WTC11 (cell line): Measurements from ENCODE around the gene ESYT1. TPM values are rescaled to one million over a fixed set of nuclear protein-coding genes. Genes with fewer than 3 reads are reported as not detected.

ENCODE experiments used
- ATF1 ChIP-seq: sonication (generic); formaldehyde crosslinking; IDR thresholded peaks from 2 replicates; pipeline ENCODE4 v1.8.1; 2023; ENCODE audit warnings: mild to moderate bottlenecking, moderate library complexity, missing genetic modification reagents
- ATF2 ChIP-seq: sonication (generic); formaldehyde crosslinking; IDR thresholded peaks from 2 replicates; pipeline ENCODE4 v1.8.1; 2022; ENCODE audit warnings: low read depth, missing genetic modification reagents, borderline replicate concordance
- ATF3 ChIP-seq: sonication (generic); formaldehyde crosslinking; conservative IDR thresholded peaks from 2 replicates; pipeline ENCODE4 v1.8.1; 2022; ENCODE audit warnings: mild to moderate bottlenecking, missing genetic modification reagents
- CBFB ChIP-seq: sonication (generic); formaldehyde crosslinking; IDR thresholded peaks from 2 replicates; pipeline ENCODE4 v1.8.1; 2022; ENCODE audit warnings: mild to moderate bottlenecking, low read depth, missing genetic modification reagents
- CREM ChIP-seq: sonication (generic); formaldehyde crosslinking; IDR thresholded peaks from 2 replicates; pipeline ENCODE4 v1.8.1; 2022; ENCODE audit warnings: mild to moderate bottlenecking, missing genetic modification reagents, moderate library complexity
- CTCF ChIP-seq: fragments of 200-600 bp; IDR thresholded peaks from 2 replicates; pipeline ENCODE4 v1.8.0; 2022; ENCODE audit warnings: antibody characterized with exemption
- E2F1 ChIP-seq: sonication (generic); formaldehyde crosslinking; IDR thresholded peaks from 2 replicates; pipeline ENCODE4 v1.8.0; 2022; ENCODE audit warnings: mild to moderate bottlenecking, missing genetic modification reagents
- E2F5 ChIP-seq: sonication (generic); formaldehyde crosslinking; IDR thresholded peaks from 2 replicates; pipeline ENCODE4 v1.8.1; 2022; ENCODE audit warnings: mild to moderate bottlenecking, moderate library complexity, missing genetic modification reagents
- EMX1 ChIP-seq: fragments of 250-450 bp; sonication (Bioruptor Pico); IDR thresholded peaks from 2 replicates; pipeline ENCODE4 v1.8.0; 2021; ENCODE audit warnings: mild to moderate bottlenecking
- ESRRA ChIP-seq: sonication (generic); formaldehyde crosslinking; IDR thresholded peaks from 2 replicates; pipeline ENCODE4 v1.8.1; 2022; ENCODE audit warnings: mild to moderate bottlenecking, missing genetic modification reagents, borderline replicate concordance
- FOXP1 ChIP-seq: sonication (generic); formaldehyde crosslinking; IDR thresholded peaks from 2 replicates; pipeline ENCODE4 v1.8.0; 2022; ENCODE audit warnings: missing genetic modification reagents, mild to moderate bottlenecking, moderate library complexity, borderline replicate concordance
- GABPB1 ChIP-seq: sonication (generic); formaldehyde crosslinking; IDR thresholded peaks from 2 replicates; pipeline ENCODE4 v1.8.1; 2023; ENCODE audit warnings: mild to moderate bottlenecking, missing genetic modification reagents
- GTF2I ChIP-seq: fragments of 250-450 bp; sonication (Bioruptor Pico); conservative IDR thresholded peaks from 2 replicates; pipeline ENCODE4 v1.4.0; 2021; ENCODE audit warnings: mild to moderate bottlenecking
- JAZF1 ChIP-seq: fragments of 250-450 bp; sonication (Bioruptor Pico); IDR thresholded peaks from 2 replicates; pipeline ENCODE4 v1.9.0; 2021; ENCODE audit warnings: moderate library complexity, mild to moderate bottlenecking, inconsistent platforms
- JUN ChIP-seq: sonication (generic); formaldehyde crosslinking; IDR thresholded peaks from 2 replicates; pipeline ENCODE4 v1.8.0; 2023; ENCODE audit warnings: mild to moderate bottlenecking, missing genetic modification reagents
- MLX ChIP-seq: sonication (generic); formaldehyde crosslinking; IDR thresholded peaks from 2 replicates; pipeline ENCODE4 v1.8.1; 2023; ENCODE audit warnings: mild to moderate bottlenecking, missing genetic modification reagents, moderate library complexity
- NR1H2 ChIP-seq: sonication (generic); formaldehyde crosslinking; IDR thresholded peaks from 2 replicates; pipeline ENCODE4 v1.9.0; 2021; ENCODE audit warnings: mild to moderate bottlenecking, moderate library complexity, missing genetic modification reagents
- RORB ChIP-seq: fragments of 250-450 bp; sonication (Bioruptor Pico); IDR thresholded peaks from 2 replicates; pipeline ENCODE4 v1.9.0; 2021; ENCODE audit warnings: mild to moderate bottlenecking
- SMAD4 ChIP-seq: sonication (generic); formaldehyde crosslinking; IDR thresholded peaks from 2 replicates; pipeline ENCODE4 v1.8.0; 2022; ENCODE audit warnings: mild to moderate bottlenecking, missing genetic modification reagents
- STAT6 ChIP-seq: sonication (generic); formaldehyde crosslinking; conservative IDR thresholded peaks from 2 replicates; pipeline ENCODE4 v1.8.1; 2023; ENCODE audit warnings: mild to moderate bottlenecking, low read depth, missing genetic modification reagents, moderate library complexity
- TEAD1 ChIP-seq: sonication (generic); formaldehyde crosslinking; IDR thresholded peaks from 2 replicates; pipeline ENCODE4 v1.8.0; 2022; ENCODE audit warnings: mild to moderate bottlenecking, missing genetic modification reagents
- TEAD4 ChIP-seq: sonication (generic); formaldehyde crosslinking; IDR thresholded peaks from 2 replicates; pipeline ENCODE4 v1.8.0; 2022; ENCODE audit warnings: mild to moderate bottlenecking, missing genetic modification reagents
- TP53 ChIP-seq: sonication (generic); formaldehyde crosslinking; IDR thresholded peaks from 2 replicates; pipeline ENCODE4 v1.8.1; 2023; ENCODE audit warnings: mild to moderate bottlenecking, missing genetic modification reagents
- USF1 ChIP-seq: sonication (generic); formaldehyde crosslinking; IDR thresholded peaks from 2 replicates; pipeline ENCODE4 v1.8.0; 2022; ENCODE audit warnings: mild to moderate bottlenecking, missing genetic modification reagents
- ZNF219 ChIP-seq: sonication (generic); formaldehyde crosslinking; IDR thresholded peaks from 2 replicates; pipeline ENCODE4 v1.8.0; 2023; ENCODE audit warnings: missing genetic modification reagents, mild to moderate bottlenecking, borderline replicate concordance
- ZNF396 ChIP-seq: fragments of 250-450 bp; sonication (Bioruptor Pico); IDR thresholded peaks from 2 replicates; pipeline ENCODE4 v1.8.0; 2021; ENCODE audit warnings: mild to moderate bottlenecking, moderate library complexity, borderline replicate concordance
- ZNF512 ChIP-seq: sonication (generic); formaldehyde crosslinking; IDR thresholded peaks from 2 replicates; pipeline ENCODE4 v1.8.1; 2022; ENCODE audit warnings: missing genetic modification reagents, borderline replicate concordance
- total RNA-seq: library from RNA; stranded (reverse); gene quantifications from 3 replicates; pipeline ENCODE4 v1.2.3, GENCODE V29; 2021

ESYT1 gene
- total RNA-seq, 1 experiment from 2014 or later, result 80.1 TPM

GRCh38 chr12:56116267-56117081 lies 11.6 kb upstream of the ESYT1 start, which contains the start of gene RPL41 (continued):
- TF ChIP-seq FOXP1 (0 out of 2 replicates have a peak, but pooled peaks have one; percentile 31), NR1H2 (CRISPR knock-in tag) (no peak), ESRRA (CRISPR knock-in tag) (no peak), SMAD4 (CRISPR knock-in tag) (no peak), GABPB1 (peak; percentile 77), USF1 (CRISPR knock-in tag) (peak; percentile 60; the same call in 1 of the 2 replicates), CBFB (CRISPR knock-in tag) (no peak), E2F1 (CRISPR knock-in tag) (0 out of 2 replicates have a peak, but pooled peaks have one; percentile 31), JUN (CRISPR knock-in tag) (peak; percentile 66; the same call in 1 of the 2 replicates), E2F5 (CRISPR knock-in tag) (0 out of 2 replicates have a peak, but pooled peaks have one; percentile 10), JAZF1 (CRISPR knock-in tag) (no peak), ATF3 (CRISPR knock-in tag) (no peak), TEAD1 (CRISPR knock-in tag) (peak; percentile 88), EMX1 (CRISPR knock-in tag) (peak; percentile 85), ATF1 (CRISPR knock-in tag) (no peak), CREM (CRISPR knock-in tag) (peak; percentile 94), GTF2I (CRISPR knock-in tag) (no peak), ZNF396 (CRISPR knock-in tag) (no peak), ZNF512 (CRISPR knock-in tag) (no peak; the same call in 1 of the 2 replicates), ATF2 (CRISPR knock-in tag) (no peak), STAT6 (CRISPR knock-in tag) (no peak), ZNF219 (CRISPR knock-in tag) (no peak), RORB (CRISPR knock-in tag) (0 out of 2 replicates have a peak, but pooled peaks have one; percentile 43), TP53 (CRISPR knock-in tag) (no peak), MLX (CRISPR knock-in tag) (no peak), CTCF (no peak), TEAD4 (no peak)
